Spinal cord (tissue), 10 donors: ENCODE measurements around the gene GPR3. TPM values are rescaled to one million over a fixed set of nuclear protein-coding genes. Genes with fewer than 3 reads are reported as not detected.

Source experiments
- DNase-seq, 6 donors: peaks; one replicate each; pipeline versions ENCODE4 v3.0.0 to v3.0.0-alpha.2; 2013 to 2015; ENCODE audit warnings: low spot score in 6 of 6, low read depth in 4 of 6
- H3K27ac ChIP-seq: one replicate; pipeline ENCODE4 v1.5.1; 2013; ENCODE audit warnings: low read depth, low read length, control low read depth
- H3K27me3 ChIP-seq: one replicate; pipeline ENCODE4 v1.6.1; 2013; ENCODE audit warnings: low read length; ENCODE audit not compliant: control insufficient read depth, insufficient read depth
- H3K36me3 ChIP-seq: one replicate; pipeline ENCODE4 v1.6.1; 2013; ENCODE audit warnings: low read length; ENCODE audit not compliant: control insufficient read depth, insufficient read depth
- H3K4me1 ChIP-seq: one replicate; pipeline ENCODE4 v1.6.1; 2013; ENCODE audit warnings: low read length; ENCODE audit not compliant: control insufficient read depth, insufficient read depth
- H3K4me3 ChIP-seq: one replicate; pipeline ENCODE4 v1.5.1; 2013; ENCODE audit warnings: low read depth, low read length, control low read depth
- H3K9me3 ChIP-seq: one replicate; pipeline ENCODE4 v1.6.1; 2013; ENCODE audit warnings: low read length; ENCODE audit not compliant: control insufficient read depth, insufficient read depth
- WGBS: methylation state at CpG from one replicate; pipeline ENCODE4 v1.1.5; 2013; ENCODE audit warnings: missing lambda C conversion rate; ENCODE audit not compliant: insufficient coverage; 5-methylcytosine and 5-hydroxymethylcytosine counted together
- polyA plus RNA-seq, 2 donors: library from polyadenylated mRNA; unstranded; fragments of 120-200 nt; gene quantifications; one replicate each; pipeline ENCODE4 v1.2.1, GENCODE V29; 2013; ENCODE audit not compliant: insufficient read length in 2 of 2
- total RNA-seq, 2 donors: library from RNA; depleted of rRNA in 1 of 2; stranded (reverse); fragments of 120-200 nt in 1 of 2; fragments of >200 nt in 1 of 2; gene quantifications; one replicate each; pipeline versions ENCODE4 v1.2.3 to v1.2.4, GENCODE V29; 2013 to 2014
- donor health status: healthy.

GPR3 gene
- total and polyA plus RNA-seq, 4 donors, result 0.66 to 3.6 (median 2.4) TPM

DNA sequence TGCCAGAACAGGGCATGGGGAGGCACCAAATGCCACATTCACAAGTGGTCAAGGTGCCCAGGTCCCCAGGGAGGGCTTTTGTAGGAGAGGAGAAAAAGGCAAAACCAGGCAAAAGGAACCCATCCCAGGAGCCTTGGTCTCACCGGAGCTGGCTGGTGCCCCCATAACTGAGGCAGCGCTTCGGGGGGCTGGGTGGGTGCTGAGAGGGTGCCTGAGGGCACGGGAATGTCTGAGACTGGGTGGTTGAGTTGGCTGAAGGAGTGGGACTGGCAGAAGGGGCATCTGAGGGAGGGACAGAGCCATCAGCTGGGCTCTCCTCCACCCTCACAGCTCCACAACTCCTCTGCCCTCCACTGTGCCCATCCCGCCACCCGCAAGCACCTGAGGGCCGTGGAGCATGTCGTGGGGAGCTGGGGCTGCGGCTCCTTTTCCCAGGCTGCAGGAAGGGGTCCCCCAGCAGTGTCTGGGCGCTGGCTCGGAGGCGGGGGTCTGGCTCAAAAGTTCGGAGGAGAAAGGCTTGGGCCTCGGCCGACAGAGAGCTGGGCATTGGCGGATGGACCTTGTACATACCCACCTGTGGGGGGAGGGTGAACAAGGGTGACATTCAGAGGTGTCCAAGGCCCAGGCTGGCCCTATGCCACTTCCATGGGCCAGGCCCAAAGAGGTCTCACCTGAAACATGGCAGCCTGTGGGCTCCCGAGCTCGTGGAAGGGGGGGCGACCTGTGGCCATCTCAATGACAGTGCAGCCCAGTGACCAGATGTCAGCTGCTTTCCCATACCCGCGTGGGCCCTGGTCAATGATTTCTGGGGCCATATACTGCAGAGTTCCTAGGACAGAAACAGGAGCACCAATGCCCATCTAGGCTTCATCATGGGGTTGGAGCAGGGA, 34.1 kb upstream of the GPR3 start:
- DNase-seq, result no peak
- Histone ChIP-seq H3K4me1 (peaks cover 33% of the 10 kb centered on the region), H3K36me3 (peaks cover 30% of the 10 kb centered on the region), H3K4me3 (no peak overlapping the region), H3K9me3 (no peaks in the 10 kb centered on the region), H3K27ac (no peak overlapping the region), H3K27me3 (peaks cover 33% of the 10 kb centered on the region)
- 91% methylated on average over 19 of the region's 21 CpGs for WGBS

DNA sequence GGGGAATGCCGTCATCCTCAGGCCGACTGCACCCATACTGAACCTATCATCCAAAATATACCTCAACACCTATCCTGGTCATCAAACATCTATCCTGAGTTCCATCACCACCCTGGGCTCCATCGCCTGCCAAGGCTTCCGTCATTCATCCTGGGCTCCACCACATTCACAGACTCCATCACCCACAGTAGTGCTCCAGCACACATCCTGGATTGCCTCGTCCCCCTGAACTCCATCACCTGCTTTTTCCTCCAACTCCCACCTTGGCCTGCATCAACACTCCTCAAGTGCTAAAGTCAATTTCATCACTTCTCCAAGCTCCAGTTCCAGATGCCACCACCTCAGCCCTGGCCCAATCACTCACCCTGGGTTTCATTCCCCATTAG, 33.5 kb upstream of the GPR3 start:
- DNase-seq, result no peak
- H3K9me3 ChIP-seq, result no peaks in the 10 kb centered on the region
- peaks cover 29% of the 10 kb centered on the region for H3K36me3 ChIP-seq
- H3K4me1 ChIP-seq, result peaks cover 33% of the 10 kb centered on the region
- no peak overlapping the region for H3K27ac ChIP-seq
- no peak overlapping the region for H3K4me3 ChIP-seq
- WGBS, result 97% methylated on average over 5 of the region's 5 CpGs
- peaks cover 33% of the 10 kb centered on the region for H3K27me3 ChIP-seq

DNA sequence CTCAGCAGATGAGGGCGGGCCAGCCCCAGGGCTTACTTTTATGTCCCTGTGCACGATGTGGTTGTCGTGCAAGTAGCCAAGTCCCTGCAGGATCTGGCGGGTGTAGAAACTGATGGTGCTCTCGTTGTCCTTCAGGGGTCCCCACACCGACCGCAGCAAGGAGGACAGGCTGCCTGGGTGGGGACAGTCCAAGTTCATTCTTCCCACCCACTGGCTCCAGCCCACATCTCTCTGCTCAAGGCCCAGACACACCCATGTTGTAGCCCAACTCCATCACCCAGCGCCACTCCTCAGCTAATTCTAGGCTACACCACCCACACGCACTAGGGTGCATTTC, 32.6 kb upstream of the GPR3 start:
- DNase-seq, result no peak
- peaks cover 35% of the 10 kb centered on the region for H3K4me1 ChIP-seq
- no peak overlapping the region for H3K4me3 ChIP-seq
- peaks cover 33% of the 10 kb centered on the region for H3K27me3 ChIP-seq
- WGBS, result 37% methylated on average over 9 of the region's 9 CpGs
- peaks cover 31% of the 10 kb centered on the region for H3K36me3 ChIP-seq
- H3K9me3 ChIP-seq, result no peaks in the 10 kb centered on the region
- H3K27ac ChIP-seq, result no peak overlapping the region

DNA sequence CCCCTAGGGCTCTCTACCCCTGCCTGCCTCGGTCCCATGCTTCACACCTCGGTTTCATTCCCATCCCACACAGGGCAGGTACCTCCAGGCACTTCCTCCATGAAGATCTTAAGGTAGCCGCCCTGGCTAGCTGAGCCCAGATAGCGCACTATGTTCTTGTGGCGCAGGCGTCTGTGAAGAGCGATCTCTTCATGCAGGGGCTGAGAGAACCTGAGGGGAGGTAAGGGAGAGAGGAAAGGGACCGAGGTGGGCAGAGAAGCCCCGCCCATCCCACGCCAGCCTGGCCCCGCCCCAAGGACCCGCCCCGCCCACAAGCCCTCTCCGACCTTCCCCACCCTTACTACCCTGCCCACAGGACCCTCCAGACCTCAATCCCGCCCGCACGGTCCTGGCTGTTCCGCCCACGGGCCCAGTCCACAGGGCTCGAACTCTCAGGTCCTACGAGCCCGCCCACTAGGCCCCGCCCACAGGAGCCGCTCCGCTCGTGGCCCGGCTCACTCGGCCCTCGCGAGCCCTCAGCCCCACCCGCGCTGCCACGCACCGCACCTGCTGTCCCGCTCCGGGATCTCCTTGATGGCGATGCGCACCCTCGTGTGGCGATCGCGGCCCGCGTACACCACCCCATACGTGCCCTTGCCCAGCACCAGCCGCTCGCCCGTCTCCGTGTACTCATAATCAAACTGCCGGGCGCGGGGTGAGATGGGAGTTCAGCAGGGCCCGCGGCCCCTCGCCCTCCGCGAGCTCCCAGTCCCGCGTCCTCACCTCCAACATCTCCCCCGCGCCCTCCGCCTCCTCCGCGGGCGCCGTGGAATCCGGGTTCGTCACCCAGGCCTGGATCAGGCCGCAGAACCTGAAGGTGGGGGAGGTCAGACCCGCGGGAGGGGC, 32.0 kb upstream of the GPR3 start:
- no peak overlapping the region for H3K27ac ChIP-seq
- WGBS, result 10% methylated on average over 59 of the region's 71 CpGs
- DNase-seq, result peak in 1 of 6 donors; percentile 28
- peaks cover 30% of the 10 kb centered on the region for H3K36me3 ChIP-seq
- H3K4me3 ChIP-seq, result peak overlapping the region; percentile 7
- peaks cover 41% of the 10 kb centered on the region for H3K4me1 ChIP-seq
- peaks cover 33% of the 10 kb centered on the region for H3K27me3 ChIP-seq
- H3K9me3 ChIP-seq, result no peaks in the 10 kb centered on the region

DNA sequence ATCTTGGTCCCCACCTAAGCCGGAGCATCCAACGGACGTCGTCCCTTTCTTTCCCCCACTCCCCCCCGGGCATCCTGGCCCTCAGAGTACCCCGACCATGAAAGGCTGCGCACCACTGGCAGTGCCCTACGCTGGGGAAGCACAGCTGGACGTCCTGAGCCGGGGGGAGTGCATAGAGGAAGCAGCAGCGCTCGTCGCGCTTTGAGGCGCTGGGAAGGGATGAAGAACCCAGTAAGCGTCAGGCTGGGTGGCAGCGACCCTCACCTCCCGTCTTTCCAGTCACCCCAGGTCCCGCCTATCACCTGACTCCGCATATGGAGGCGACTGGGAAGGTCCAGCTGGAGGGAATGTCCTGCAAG, 31.4 kb upstream of the GPR3 start:
- Histone ChIP-seq H3K4me3 (no peak overlapping the region), H3K4me1 (peaks cover 48% of the 10 kb centered on the region), H3K9me3 (no peaks in the 10 kb centered on the region), H3K27me3 (peaks cover 32% of the 10 kb centered on the region), H3K36me3 (peaks cover 26% of the 10 kb centered on the region), H3K27ac (no peak overlapping the region)
- DNase-seq, result no peak
- WGBS, result 49% methylated on average over 16 of the region's 21 CpGs

DNA sequence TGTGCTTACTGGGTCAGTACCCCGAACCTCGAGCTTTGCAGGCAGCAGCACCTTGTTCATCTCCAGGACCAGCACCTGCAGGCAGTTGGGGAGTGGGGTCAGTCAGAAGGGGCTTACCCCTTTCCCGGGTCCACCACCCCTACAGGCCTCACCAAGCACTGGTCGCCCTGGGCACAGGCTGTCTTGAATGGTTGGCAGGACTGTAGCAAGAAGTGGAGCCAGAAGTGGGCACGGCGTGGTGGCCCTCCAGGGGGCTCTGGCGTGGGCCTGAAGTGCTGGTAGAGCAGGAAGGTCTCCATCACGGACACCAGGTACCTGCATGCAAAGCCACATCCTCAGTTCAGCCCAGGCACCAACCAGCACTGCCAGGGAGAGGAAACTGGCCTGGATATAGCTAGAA, 30.9 kb upstream of the GPR3 start:
- Histone ChIP-seq H3K27me3 (peaks cover 29% of the 10 kb centered on the region), H3K4me1 (peaks cover 50% of the 10 kb centered on the region), H3K36me3 (peaks cover 21% of the 10 kb centered on the region), H3K4me3 (no peak overlapping the region), H3K9me3 (no peaks in the 10 kb centered on the region), H3K27ac (no peak overlapping the region)
- DNase-seq, result no peak
- 96% methylated on average over 6 of the region's 8 CpGs for WGBS

DNA sequence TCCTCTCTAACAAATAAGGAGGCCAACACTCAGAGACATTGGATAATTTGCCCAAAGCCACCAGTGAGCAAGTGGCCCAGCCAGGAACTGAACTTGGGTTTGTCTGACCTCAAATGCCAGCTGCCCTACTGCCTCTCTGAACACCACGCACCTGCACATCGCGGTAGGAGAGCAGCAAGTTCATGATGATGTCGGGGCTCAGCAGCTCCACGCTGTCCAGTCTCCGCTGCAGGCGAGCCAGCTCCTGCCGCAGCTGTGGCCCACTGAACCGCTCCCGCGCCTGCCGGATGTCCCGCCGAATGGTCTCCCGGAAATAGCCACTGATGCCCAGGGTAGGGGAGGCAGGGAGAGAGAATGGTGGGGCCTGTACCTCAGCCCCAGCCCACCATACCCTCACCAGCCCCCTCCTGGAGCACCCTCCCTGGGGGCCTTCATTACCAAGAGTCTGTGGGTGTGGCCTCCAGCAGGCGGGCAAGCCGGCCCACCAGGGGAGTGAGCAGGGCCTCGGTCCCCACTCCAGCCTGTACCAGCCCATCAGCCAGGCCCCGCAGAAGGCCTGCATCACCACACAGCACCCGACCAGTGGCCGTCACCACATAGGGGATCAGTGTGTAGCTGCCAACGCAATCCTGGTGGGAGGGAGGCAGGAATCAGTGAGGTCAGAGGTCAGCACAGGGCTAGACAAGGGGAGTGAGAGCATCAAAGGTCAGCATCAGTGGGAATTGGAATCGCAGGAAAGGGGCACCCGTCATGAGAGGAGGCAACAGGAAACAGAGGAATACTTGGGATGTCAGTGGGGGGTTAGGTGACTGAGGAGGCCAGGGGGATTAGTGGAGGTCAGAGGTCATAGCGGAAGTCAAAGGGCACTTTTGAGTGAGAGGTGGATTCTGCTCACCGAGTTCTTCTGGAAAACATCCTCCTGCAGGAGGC, 28.4 kb upstream of the GPR3 start:
- Histone ChIP-seq H3K4me1 (peaks cover 45% of the 10 kb centered on the region), H3K36me3 (peaks cover 10% of the 10 kb centered on the region), H3K27ac (no peak overlapping the region), H3K4me3 (no peak overlapping the region), H3K27me3 (peaks cover 22% of the 10 kb centered on the region), H3K9me3 (no peaks in the 10 kb centered on the region)
- WGBS, result 78% methylated on average over 19 of the region's 26 CpGs
- no peak for DNase-seq

DNA sequence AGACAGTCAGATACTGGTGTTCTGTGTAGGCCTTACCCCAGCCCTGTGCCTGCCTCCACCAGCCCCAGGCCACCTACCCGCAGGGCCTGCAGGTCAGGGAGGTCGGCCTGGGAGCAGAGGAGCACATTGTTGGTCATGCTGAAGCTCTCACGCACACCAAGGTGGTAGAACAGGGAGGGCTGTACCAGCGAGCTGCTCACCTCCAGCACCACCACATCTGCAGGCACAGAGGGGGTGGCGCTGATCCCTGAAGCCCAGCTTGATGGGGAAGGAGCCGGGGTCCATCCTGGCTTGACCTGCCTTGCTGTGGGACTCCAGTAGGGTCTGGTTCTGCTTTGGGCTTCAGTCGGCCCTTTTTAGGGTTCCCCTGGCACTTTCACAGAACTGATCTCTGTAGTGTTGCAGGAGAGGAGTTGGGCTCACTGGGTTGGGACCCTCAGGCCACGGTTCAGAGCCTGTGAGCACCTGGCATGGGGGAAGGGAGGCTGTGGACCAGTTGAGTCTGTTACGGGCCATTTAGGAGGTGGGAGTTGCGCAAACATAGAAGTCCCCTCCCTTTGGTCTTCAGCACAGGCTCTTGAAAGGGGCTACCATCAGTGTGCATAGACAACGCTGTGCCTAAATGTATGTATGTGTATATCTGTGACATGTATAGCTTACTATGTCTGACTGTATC, 27.6 kb upstream of the GPR3 start:
- 83% methylated on average over 11 of the region's 11 CpGs for WGBS
- H3K4me1 ChIP-seq, result peaks cover 37% of the 10 kb centered on the region
- peaks cover 10% of the 10 kb centered on the region for H3K36me3 ChIP-seq
- no peak for DNase-seq
- peak overlapping the region; percentile 96 for H3K27ac ChIP-seq
- H3K27me3 ChIP-seq, result peaks cover 14% of the 10 kb centered on the region
- H3K9me3 ChIP-seq, result no peaks in the 10 kb centered on the region
- no peak overlapping the region for H3K4me3 ChIP-seq
